GM12892 (cell line): ENCODE data around the gene GPRASP1. TPM values are rescaled to one million over a fixed set of nuclear protein-coding genes. Genes with fewer than 3 reads are reported as not detected.

Experiments
- DNase-seq: peaks from one replicate; pipeline ENCODE4 v3.0.0; 2011; ENCODE audit not compliant: insufficient read length
- FAIRE-seq: peaks from 2 replicates; lab custom pipeline; 2011; peaks lifted over from hg19 to GRCh38; lab: Jason Lieb, UNC
- POLR2A ChIP-seq: IDR thresholded peaks from 2 replicates; pipeline ENCODE4 v1.6.1; 2011; ENCODE audit warnings: low read depth, low read length, control low read depth
- POLR2AphosphoS5 ChIP-seq: IDR thresholded peaks from 2 replicates; pipeline ENCODE4 v1.6.1; 2011; ENCODE audit warnings: low read depth, low read length, control low read depth
- TAF1 ChIP-seq: IDR thresholded peaks from 2 replicates; pipeline ENCODE4 v1.6.1; 2011; ENCODE audit warnings: low read depth, mild to moderate bottlenecking, control low read depth, low read length, borderline replicate concordance
- polyA plus RNA-seq: library from polyadenylated mRNA; unstranded; fragments of >200 nt; gene quantifications from one replicate; pipeline ENCODE4 v1.2.1, GENCODE V29; 2012; ENCODE audit warnings: missing spikeins, inconsistent platforms; ENCODE audit not compliant: missing spikeins

GPRASP1 gene, protein sequence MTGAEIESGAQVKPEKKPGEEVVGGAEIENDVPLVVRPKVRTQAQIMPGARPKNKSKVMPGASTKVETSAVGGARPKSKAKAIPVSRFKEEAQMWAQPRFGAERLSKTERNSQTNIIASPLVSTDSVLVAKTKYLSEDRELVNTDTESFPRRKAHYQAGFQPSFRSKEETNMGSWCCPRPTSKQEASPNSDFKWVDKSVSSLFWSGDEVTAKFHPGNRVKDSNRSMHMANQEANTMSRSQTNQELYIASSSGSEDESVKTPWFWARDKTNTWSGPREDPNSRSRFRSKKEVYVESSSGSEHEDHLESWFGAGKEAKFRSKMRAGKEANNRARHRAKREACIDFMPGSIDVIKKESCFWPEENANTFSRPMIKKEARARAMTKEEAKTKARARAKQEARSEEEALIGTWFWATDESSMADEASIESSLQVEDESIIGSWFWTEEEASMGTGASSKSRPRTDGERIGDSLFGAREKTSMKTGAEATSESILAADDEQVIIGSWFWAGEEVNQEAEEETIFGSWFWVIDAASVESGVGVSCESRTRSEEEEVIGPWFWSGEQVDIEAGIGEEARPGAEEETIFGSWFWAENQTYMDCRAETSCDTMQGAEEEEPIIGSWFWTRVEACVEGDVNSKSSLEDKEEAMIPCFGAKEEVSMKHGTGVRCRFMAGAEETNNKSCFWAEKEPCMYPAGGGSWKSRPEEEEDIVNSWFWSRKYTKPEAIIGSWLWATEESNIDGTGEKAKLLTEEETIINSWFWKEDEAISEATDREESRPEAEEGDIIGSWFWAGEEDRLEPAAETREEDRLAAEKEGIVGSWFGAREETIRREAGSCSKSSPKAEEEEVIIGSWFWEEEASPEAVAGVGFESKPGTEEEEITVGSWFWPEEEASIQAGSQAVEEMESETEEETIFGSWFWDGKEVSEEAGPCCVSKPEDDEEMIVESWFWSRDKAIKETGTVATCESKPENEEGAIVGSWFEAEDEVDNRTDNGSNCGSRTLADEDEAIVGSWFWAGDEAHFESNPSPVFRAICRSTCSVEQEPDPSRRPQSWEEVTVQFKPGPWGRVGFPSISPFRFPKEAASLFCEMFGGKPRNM (N-terminal part only)
- 0.36 TPM for polyA plus RNA-seq

GRCh38 chrX:102651242-102652011, at the start of gene GPRASP1:
Gene GPRASP1 (plus strand): TSS chrX:102651483. CDS start chrX:102653914, 2,431 bp downstream.
- TF ChIP-seq POLR2AphosphoS5 = no peak
- no peak for TF ChIP-seq POLR2A
- FAIRE-seq = no peak
- DNase-seq = no peak

DNA sequence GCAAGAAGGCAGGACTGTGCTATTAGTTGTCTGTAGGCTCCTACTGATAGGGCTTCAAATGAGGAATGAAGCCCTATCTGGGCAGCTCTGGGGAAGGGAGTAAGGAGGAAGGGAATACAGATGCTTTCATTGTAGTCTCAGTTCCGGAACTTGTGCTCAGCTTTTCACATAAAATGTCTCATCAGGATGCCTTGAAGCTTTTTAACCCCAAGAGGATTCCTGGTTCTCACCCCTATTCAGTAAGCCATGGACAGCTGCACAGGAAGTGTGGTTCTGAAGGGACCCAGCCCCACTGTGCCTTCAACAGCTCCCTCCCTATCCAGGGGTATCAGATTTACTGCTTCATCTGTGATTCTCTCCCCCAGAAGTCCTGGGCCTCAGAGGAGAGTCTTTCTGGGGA, 47.0 kb upstream of the GPRASP1 start:
- DNase-seq (no peak), FAIRE-seq (no peak)
- no peak for TF ChIP-seq TAF1

GRCh38 chrX:102606115-102606514, 45.2 kb upstream of the GPRASP1 start:
- TF ChIP-seq TAF1 (no peak), POLR2A (no peak), POLR2AphosphoS5 (no peak)
- DNase-seq = no peak
- FAIRE-seq = no peak

DNA sequence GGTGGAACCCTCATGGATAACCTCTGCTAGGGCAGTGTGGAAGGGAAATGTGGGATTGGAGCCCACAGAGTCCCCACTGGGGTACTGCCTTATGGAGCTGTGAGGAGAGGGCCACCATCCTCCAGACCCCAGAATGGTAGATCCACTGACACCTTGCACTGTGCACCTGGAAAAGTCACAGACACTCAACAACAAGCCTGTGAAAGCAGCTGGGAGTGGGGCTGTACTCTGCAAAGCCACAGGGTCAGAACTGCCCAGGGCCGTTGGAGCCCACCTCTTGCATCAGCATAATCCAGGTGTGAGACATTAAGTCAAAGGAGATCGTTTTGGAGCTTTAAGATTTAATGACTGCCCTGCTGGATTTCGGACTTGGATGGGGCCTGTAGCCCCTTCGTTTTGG, 40.4 kb upstream of the GPRASP1 start:
- FAIRE-seq (no peak), DNase-seq (no peak)
- TF ChIP-seq POLR2AphosphoS5 = no peak
- no peak for TF ChIP-seq TAF1
- TF ChIP-seq POLR2A = no peak

DNA sequence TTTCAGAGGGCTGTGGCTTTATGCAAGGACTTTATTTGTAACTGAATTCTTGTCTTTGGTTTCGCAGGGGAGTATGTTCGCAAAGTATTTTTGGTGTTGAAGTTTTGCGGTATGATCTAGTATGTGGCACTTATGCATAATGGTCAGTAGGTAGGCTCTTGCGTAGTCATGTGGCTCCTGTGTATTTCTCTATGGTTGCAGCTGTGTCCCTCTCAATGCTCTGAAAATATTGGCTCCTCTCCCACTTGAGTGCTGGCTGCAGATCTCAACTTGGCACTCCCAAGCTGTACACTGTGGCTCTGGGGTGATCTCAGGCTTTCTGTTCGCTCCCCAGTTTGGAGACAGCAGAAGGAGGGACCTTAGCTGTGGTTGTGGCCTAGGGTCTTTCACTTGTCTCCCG, 27.2 kb upstream of the GPRASP1 start:
- FAIRE-seq = no peak
- TF ChIP-seq POLR2A (no peak), TAF1 (no peak), POLR2AphosphoS5 (no peak)
- no peak for DNase-seq

- DNase-seq (no peak), FAIRE-seq (no peak)
- TF ChIP-seq POLR2AphosphoS5 = no peak
Observed at GRCh38 chrX:102627640-102628039, 23.6 kb upstream of the GPRASP1 start.

DNA sequence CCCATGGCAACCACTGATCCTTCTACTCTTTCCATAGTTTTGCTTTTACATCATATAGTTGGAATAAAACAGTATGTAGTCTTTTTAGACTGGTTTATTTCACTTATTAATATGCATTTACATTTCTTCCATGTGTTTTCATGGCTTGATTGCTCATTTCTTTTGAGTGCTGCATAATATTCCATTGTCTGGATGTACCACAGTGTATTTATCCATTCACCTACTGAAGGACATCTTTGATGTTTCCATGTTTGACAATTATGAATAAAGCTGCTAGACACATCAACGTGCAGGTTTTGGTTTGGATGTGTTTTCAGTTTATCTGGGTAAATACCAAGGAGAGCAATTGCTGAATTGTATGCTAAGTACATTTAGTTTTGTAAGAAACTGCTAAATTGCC, 13.7 kb upstream of the GPRASP1 start:
- DNase-seq = no peak
- no peak for FAIRE-seq
- TF ChIP-seq POLR2AphosphoS5 = no peak
- TF ChIP-seq TAF1 = no peak
- TF ChIP-seq POLR2A = no peak

- DNase-seq (no peak), FAIRE-seq (no peak)
- no peak for TF ChIP-seq POLR2A
- TF ChIP-seq POLR2AphosphoS5 = no peak
- no peak for TF ChIP-seq TAF1
Observed at GRCh38 chrX:102650903-102651241, 411 bp upstream of the GPRASP1 start.

GRCh38 chrX:102652031-102652688, 877 bp downstream of the GPRASP1 start:
- DNase-seq = no peak
- FAIRE-seq = peak; percentile 48
- TF ChIP-seq TAF1 = no peak
- TF ChIP-seq POLR2A = no peak
- no peak for TF ChIP-seq POLR2AphosphoS5

DNA sequence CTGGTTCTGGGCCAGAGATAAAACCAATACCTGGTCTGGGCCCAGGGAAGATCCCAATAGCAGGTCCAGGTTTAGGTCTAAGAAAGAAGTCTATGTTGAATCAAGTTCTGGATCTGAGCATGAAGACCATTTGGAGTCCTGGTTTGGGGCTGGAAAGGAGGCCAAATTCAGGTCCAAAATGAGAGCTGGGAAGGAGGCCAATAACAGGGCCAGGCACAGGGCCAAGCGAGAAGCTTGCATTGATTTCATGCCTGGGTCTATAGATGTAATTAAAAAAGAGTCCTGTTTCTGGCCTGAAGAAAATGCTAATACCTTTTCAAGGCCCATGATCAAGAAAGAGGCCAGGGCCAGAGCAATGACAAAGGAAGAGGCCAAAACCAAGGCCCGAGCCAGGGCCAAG, 3.4 kb downstream of the GPRASP1 start:
- DNase-seq (no peak), FAIRE-seq (no peak)
- TF ChIP-seq POLR2AphosphoS5 (no peak), TAF1 (no peak), POLR2A (no peak)
